ENCODE results near the gene LMOD1. TPM values are rescaled to one million over a fixed set of nuclear protein-coding genes. Genes with fewer than 3 reads are reported as not detected.
A peak's percentile ranks its signal among the peaks of the same experiment; 100 is the strongest.

Gene LMOD1
- total RNA-seq, 4 donors from 2014 or later, result 86.9 to 165 (median 107) TPM

DNA sequence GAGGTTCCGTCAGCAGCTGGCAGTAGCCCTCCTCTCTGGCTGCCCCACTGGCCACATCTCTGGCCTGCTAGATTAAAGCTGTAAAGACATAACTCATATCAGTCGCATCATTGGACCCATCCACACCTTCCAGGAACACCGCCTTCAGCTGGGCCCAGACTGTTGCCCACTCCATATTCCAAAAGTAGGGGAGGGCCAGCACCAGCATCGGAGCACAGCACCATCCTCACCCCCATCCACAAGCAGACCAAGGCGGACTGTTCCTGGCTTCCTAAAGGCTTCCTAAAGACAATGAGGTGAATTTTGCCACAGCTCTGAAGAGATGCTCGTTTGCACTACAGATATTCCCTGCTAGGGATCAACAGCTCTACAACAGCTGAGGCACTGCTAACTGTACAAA is 54.1 kb downstream of the LMOD1 start:
- TF ChIP-seq, protein P1, sequence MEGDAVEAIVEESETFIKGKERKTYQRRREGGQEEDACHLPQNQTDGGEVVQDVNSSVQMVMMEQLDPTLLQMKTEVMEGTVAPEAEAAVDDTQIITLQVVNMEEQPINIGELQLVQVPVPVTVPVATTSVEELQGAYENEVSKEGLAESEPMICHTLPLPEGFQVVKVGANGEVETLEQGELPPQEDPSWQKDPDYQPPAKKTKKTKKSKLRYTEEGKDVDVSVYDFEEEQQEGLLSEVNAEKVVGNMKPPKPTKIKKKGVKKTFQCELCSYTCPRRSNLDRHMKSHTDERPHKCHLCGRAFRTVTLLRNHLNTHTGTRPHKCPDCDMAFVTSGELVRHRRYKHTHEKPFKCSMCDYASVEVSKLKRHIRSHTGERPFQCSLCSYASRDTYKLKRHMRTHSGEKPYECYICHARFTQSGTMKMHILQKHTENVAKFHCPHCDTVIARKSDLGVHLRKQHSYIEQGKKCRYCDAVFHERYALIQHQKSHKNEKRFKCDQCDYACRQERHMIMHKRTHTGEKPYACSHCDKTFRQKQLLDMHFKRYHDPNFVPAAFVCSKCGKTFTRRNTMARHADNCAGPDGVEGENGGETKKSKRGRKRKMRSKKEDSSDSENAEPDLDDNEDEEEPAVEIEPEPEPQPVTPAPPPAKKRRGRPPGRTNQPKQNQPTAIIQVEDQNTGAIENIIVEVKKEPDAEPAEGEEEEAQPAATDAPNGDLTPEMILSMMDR (IDR thresholded peaks at IDR 0.05), result no peak
- no peak for TF ChIP-seq POLR2A (IDR thresholded peaks at IDR 0.05)
- no peak for TF ChIP-seq EP300 (IDR thresholded peaks at IDR 0.05)
- Histone ChIP-seq H3K36me3 (peaks cover 0 to 33% (median 0%) of the 10 kb centered on the region in 3 donors), H3K4me3 (no peak overlapping the region), H3K27ac (no peak overlapping the region), H3K9me3 (no peaks in the 10 kb centered on the region), H3K27me3 (no peaks in the 10 kb centered on the region), H3K4me1 (peaks cover 0 to 77% (median 9%) of the 10 kb centered on the region in 4 donors)
- WGBS, 2 donors, result 86 to 87% methylated on average over 6 of the region's 6 CpGs
- no peak for DNase-seq (ENCODE audit: low spot score in 2 of 2)

DNA sequence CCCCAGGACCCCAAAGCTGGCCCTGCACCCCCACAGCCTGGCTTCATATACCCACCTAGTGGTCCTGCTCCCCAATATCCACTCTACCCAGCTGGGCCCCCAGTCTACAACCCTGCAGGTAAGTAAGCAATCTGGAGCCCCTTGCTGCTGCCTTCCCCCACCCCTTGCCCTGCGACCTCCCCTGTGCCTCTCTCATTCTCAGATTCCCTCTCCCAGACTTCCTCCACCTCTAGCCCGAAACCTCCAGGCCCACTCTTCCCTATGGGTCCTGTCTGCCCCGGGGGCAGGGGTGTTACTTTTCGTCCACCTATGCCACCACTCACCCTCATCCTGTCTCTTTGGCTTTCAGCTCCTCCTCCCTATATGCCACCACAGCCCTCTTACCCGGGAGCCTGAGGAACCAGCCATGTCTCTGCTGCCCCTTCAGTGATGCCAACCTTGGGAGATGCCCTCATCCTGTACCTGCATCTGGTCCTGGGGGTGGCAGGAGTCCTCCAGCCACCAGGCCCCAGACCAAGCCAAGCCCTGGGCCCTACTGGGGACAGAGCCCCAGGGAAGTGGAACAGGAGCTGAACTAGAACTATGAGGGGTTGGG is 54.8 kb downstream of the LMOD1 start:
- no peaks in the 10 kb centered on the region for H3K9me3 ChIP-seq
- no peak overlapping the region for H3K4me3 ChIP-seq
- no peaks in the 10 kb centered on the region for H3K27me3 ChIP-seq
- WGBS, 2 donors, result 80 to 82% methylated on average over 5 of the region's 5 CpGs
- peaks cover 0 to 27% (median 0%) of the 10 kb centered on the region in 3 donors for H3K36me3 ChIP-seq
- peaks cover 0 to 77% (median 9%) of the 10 kb centered on the region in 4 donors for H3K4me1 ChIP-seq
- TF ChIP-seq POLR2A (IDR thresholded peaks at IDR 0.05) (no peak), EP300 (IDR thresholded peaks at IDR 0.05) (no peak)
- TF ChIP-seq, protein P1 (IDR thresholded peaks at IDR 0.05), result no peak
- DNase-seq (ENCODE audit: low spot score in 2 of 2), result no peak
- H3K27ac ChIP-seq, result peak overlapping the region in 2 of 4 donors; percentile 30 to 92

DNA sequence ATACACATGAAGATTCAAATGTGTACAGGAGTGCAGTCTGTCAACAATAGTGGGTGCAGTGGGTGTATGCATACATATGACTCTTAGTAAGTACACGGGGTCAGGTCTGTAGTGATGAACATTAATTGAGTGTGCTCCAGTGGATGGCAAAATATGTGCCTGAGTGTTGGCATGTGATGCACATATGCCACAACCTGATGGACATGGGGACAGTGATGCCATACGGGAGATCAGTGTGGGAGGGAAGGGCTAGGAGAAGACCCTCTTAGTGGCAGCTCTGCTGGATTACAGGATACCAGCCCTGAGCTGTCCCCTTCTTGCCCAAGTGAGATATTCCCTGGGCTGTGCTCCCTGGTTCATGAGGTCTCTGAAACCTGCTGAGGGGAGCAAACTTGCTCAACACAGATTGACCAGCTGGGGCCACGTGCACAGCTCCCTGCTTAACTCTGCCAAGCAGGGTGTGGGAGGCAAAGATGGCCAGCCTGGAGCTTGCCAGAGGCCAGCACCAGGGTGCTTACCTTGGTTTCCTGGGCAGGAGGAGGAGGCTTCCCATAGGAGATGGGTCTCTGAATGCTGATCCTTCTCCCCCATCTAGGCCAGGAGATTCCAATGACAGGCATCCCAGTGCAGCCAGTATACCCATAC is 55.4 kb downstream of the LMOD1 start:
- Histone ChIP-seq H3K27ac (peak overlapping the region in 2 of 4 donors; percentile 36 to 92), H3K36me3 (peaks cover 0 to 26% (median 0%) of the 10 kb centered on the region in 3 donors), H3K4me1 (peaks cover 0 to 77% (median 9%) of the 10 kb centered on the region in 4 donors), H3K4me3 (no peak overlapping the region), H3K9me3 (no peaks in the 10 kb centered on the region), H3K27me3 (no peaks in the 10 kb centered on the region)
- TF ChIP-seq EP300 (IDR thresholded peaks at IDR 0.05) (no peak), POLR2A (IDR thresholded peaks at IDR 0.05) (no peak)
- TF ChIP-seq, protein P1 (IDR thresholded peaks at IDR 0.05), result no peak
- DNase-seq (ENCODE audit: low spot score in 2 of 2), result no peak
- 64 to 72% methylated on average over 2 to 3 of the region's 3 CpGs for WGBS, 2 donors

DNA sequence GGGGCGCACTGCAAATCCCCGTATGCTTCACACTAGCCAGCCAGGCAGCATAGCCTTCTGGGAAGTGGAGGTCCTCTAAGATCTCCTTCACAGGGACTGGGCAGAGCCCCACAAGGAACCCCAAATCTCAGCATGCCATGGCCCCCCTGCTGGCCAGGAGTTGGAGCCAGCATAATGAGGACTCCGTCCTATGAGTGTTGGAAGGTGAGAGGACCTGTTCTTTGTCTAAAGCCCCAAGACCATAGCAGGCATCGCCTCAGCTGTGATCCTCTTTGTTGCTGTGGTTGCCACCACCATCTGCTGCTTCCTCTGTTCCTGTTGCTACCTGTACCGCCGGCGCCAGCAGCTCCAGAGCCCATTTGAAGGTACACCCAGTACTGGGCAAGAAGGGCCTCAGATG is 56.1 kb downstream of the LMOD1 start:
- no peaks in the 10 kb centered on the region for H3K27me3 ChIP-seq
- H3K36me3 ChIP-seq, result peaks cover 0 to 26% (median 0%) of the 10 kb centered on the region in 3 donors
- H3K27ac ChIP-seq, result peak overlapping the region in 2 of 4 donors; percentile 91 to 92
- DNase-seq (ENCODE audit: low spot score in 2 of 2), result no peak
- no peaks in the 10 kb centered on the region for H3K9me3 ChIP-seq
- peak overlapping the region in 1 of 4 donors; percentile 80 for H3K4me3 ChIP-seq
- WGBS, 2 donors, result 77 to 84% methylated on average over 7 of the region's 7 CpGs
- H3K4me1 ChIP-seq, result peaks cover 0 to 77% (median 9%) of the 10 kb centered on the region in 4 donors
- TF ChIP-seq POLR2A (IDR thresholded peaks at IDR 0.05), result no peak
- TF ChIP-seq, protein P1 (IDR thresholded peaks at IDR 0.05), result no peak
- TF ChIP-seq EP300 (IDR thresholded peaks at IDR 0.05), result no peak
